Stomach (tissue), 9 donors: ENCODE measurements around the gene HPN. TPM values are rescaled to one million over a fixed set of nuclear protein-coding genes. Genes with fewer than 3 reads are reported as not detected.

Experiments used
- DNase-seq, 2 donors: peaks; one replicate each; pipeline versions ENCODE4 v3.0.0 to v3.0.0-alpha.2; 2013 to 2019
- H3K27ac ChIP-seq, 5 donors: fragments of 200-600 bp in 4 of 5; sonication (generic) in 4 of 5; one replicate each; pipeline ENCODE4 v1.5.1; 2013 to 2019; ENCODE audit warnings: mild to moderate bottlenecking in 1 of 5, moderate library complexity in 1 of 5
- H3K27me3 ChIP-seq, 3 donors: fragments of 200-600 bp; sonication (generic); one replicate each; pipeline ENCODE4 v1.5.1; 2017 to 2019; ENCODE audit warnings: mixed run types in 1 of 3
- H3K36me3 ChIP-seq, 4 donors: fragments of 200-600 bp; sonication (generic); 1 replicate in 3 of 4; 2 replicates in 1 of 4; pipeline ENCODE4 v1.5.1; 2016 to 2019
- H3K4me1 ChIP-seq, 4 donors: fragments of 200-600 bp; sonication (generic); one replicate each; pipeline ENCODE4 v1.5.1; 2016 to 2019
- H3K4me3 ChIP-seq, 4 donors: fragments of 200-600 bp; sonication (generic) in 3 of 4; one replicate each; pipeline ENCODE4 v1.5.1; 2016 to 2019; ENCODE audit warnings: mild to moderate bottlenecking in 1 of 4
- H3K9me3 ChIP-seq, 4 donors: fragments of 200-600 bp; sonication (generic); one replicate each; pipeline ENCODE4 v1.5.1; 2016 to 2019
- CTCF ChIP-seq, 7 experiments: fragments of 450-650 bp in 4 of 7; fragments of 200-600 bp in 3 of 7; sonication (generic) in 3 of 7; IDR thresholded peaks; one replicate each; pipeline ENCODE4 v1.5.1; 2016 to 2019; ENCODE audit warnings: antibody characterized with exemption in 7 of 7, control low read depth in 2 of 7, mild to moderate bottlenecking in 1 of 7
- EP300 ChIP-seq: sonication (generic); formaldehyde crosslinking; IDR thresholded peaks from one replicate; pipeline ENCODE4 v1.6.1; 2017; ENCODE audit warnings: antibody characterized with exemption
- POLR2A ChIP-seq, 4 donors: fragments of 450-650 bp; IDR thresholded peaks; one replicate each; pipeline ENCODE4 v1.6.1; 2016; ENCODE audit warnings: antibody characterized with exemption in 4 of 4, control low read depth in 2 of 4, mild to moderate bottlenecking in 1 of 4, moderate library complexity in 1 of 4
- POLR2AphosphoS5 ChIP-seq, 3 donors: sonication (generic); formaldehyde crosslinking; IDR thresholded peaks; one replicate each; pipeline ENCODE4 v1.6.1; 2016; ENCODE audit warnings: antibody characterized with exemption in 3 of 3
- WGBS, 5 donors: extraction: QIAGEN DNeasy Blood & Tissue Kit in 3 of 5; methylation state at CpG; one replicate each; pipeline versions ENCODE4 v1.1.5 to v1.1.7; 2013 to 2018; 5-methylcytosine and 5-hydroxymethylcytosine counted together
- intact Hi-C: fragments of 100-400 bp; cut with DNase I; formaldehyde crosslinking; loops from one replicate; pipeline ENCODE4 v1.15.1; 2023; ENCODE audit warnings: low total_unique reads
- polyA plus RNA-seq, 3 donors: library from polyadenylated mRNA; stranded (reverse); fragments of 200-250 nt; gene quantifications; one replicate each; pipeline ENCODE4 v1.2.3, GENCODE V29; 2013
- total RNA-seq, 5 donors: library from RNA; depleted of rRNA; stranded (reverse); fragments of >200 nt; gene quantifications; one replicate each; pipeline versions ENCODE4 v1.1.0 to v1.2.3, GENCODE V29; 2014 to 2016
- donor health status: healthy with polysubstance abuse.
- donor health status: Bipolar disorder and iron deficiency.
- donor health status: healthy.

The HPN gene
- total and polyA plus RNA-seq, 8 donors: 14.7 to 45.2 (median 28.6) TPM; not detected in 1

GRCh38 chr19:35040826-35041547 is 534 bp upstream of the HPN start:
- H3K27ac ChIP-seq: peak overlapping the region; percentile 79 to 92 (median 86)
- 5 to 14% (median 7%) methylated on average over 20 to 36 of the region's 36 CpGs for WGBS, 5 donors
- no peaks in the 10 kb centered on the region for H3K36me3 ChIP-seq
- H3K4me3 ChIP-seq: peak overlapping the region; percentile 18 to 41 (median 22)
- H3K27me3 ChIP-seq: peaks cover 0 to 33% (median 0%) of the 10 kb centered on the region in 3 donors
- TF ChIP-seq EP300 (peak; percentile 16), POLR2AphosphoS5 (IDR thresholded peaks at IDR 0.05) (peak in 2 of 3 donors; percentile 78 to 79), CTCF (IDR thresholded peaks at IDR 0.05) (no peak), POLR2A (IDR thresholded peaks at IDR 0.05) (no peak)
- H3K4me1 ChIP-seq: peaks cover 30 to 87% (median 58%) of the 10 kb centered on the region in 4 donors
- intact Hi-C loops: no loop called here
- peak; percentile 89 to 96 for DNase-seq
- no peaks in the 10 kb centered on the region for H3K9me3 ChIP-seq

GRCh38 chr19:35042056-35042730 is 672 bp downstream of the HPN start:
- no peaks in the 10 kb centered on the region for H3K36me3 ChIP-seq
- H3K4me1 ChIP-seq: peaks cover 30 to 94% (median 68%) of the 10 kb centered on the region in 4 donors
- H3K27me3 ChIP-seq: peaks cover 0 to 33% (median 0%) of the 10 kb centered on the region in 3 donors
- no peaks in the 10 kb centered on the region for H3K9me3 ChIP-seq
- peak overlapping the region; percentile 18 to 41 (median 22) for H3K4me3 ChIP-seq
- TF ChIP-seq POLR2AphosphoS5 (IDR thresholded peaks at IDR 0.05) (no peak), CTCF (IDR thresholded peaks at IDR 0.05) (no peak), POLR2A (IDR thresholded peaks at IDR 0.05) (no peak), EP300 (no peak)
- WGBS, 5 donors: 29 to 66% (median 44%) methylated on average over 12 to 14 of the region's 14 CpGs
- intact Hi-C loops: no loop called here
- H3K27ac ChIP-seq: peak overlapping the region; percentile 79 to 92 (median 86)
- DNase-seq: peak; percentile 47 to 82

GRCh38 chr19:35042954-35043604 is 1.6 kb downstream of the HPN start:
- DNase-seq: no peak
- 61 to 77% (median 67%) methylated on average over 14 of the region's 14 CpGs for WGBS, 5 donors
- TF ChIP-seq POLR2A (IDR thresholded peaks at IDR 0.05): no peak
- no peak for TF ChIP-seq EP300
- TF ChIP-seq POLR2AphosphoS5 (IDR thresholded peaks at IDR 0.05): no peak
- TF ChIP-seq CTCF (IDR thresholded peaks at IDR 0.05): no peak
- peak overlapping the region in 4 of 5 donors; percentile 28 to 86 (median 82) for H3K27ac ChIP-seq
- peak overlapping the region in 1 of 4 donors; percentile 41 for H3K4me3 ChIP-seq
- intact Hi-C loops: no loop called here
- H3K27me3 ChIP-seq: peaks cover 0 to 33% (median 0%) of the 10 kb centered on the region in 3 donors
- H3K4me1 ChIP-seq: peaks cover 30 to 86% (median 69%) of the 10 kb centered on the region in 4 donors
- no peaks in the 10 kb centered on the region for H3K36me3 ChIP-seq
- H3K9me3 ChIP-seq: no peaks in the 10 kb centered on the region

GRCh38 chr19:35043906-35044305 is 2.4 kb downstream of the HPN start:
- no peak for DNase-seq
- WGBS, 5 donors: 67 to 83% (median 72%) methylated on average over 14 of the region's 14 CpGs
- TF ChIP-seq CTCF (IDR thresholded peaks at IDR 0.05) (no peak), POLR2AphosphoS5 (IDR thresholded peaks at IDR 0.05) (no peak), POLR2A (IDR thresholded peaks at IDR 0.05) (no peak), EP300 (no peak)
- Histone ChIP-seq H3K27me3 (peaks cover 0 to 33% (median 0%) of the 10 kb centered on the region in 3 donors), H3K27ac (peak overlapping the region in 2 of 5 donors; percentile 79 to 86), H3K9me3 (no peaks in the 10 kb centered on the region), H3K4me3 (peak overlapping the region in 1 of 4 donors; percentile 41), H3K4me1 (peaks cover 30 to 81% (median 69%) of the 10 kb centered on the region in 4 donors), H3K36me3 (no peaks in the 10 kb centered on the region)
- intact Hi-C loops: no loop called here
